HG03280 (cell line): ENCODE results near the gene NDC1.
"Not testable (repeated sequence)": the region's sequence is repeated elsewhere in the genome, so short reads cannot be mapped to it uniquely, and the experiment has no call there.

Source experiments
- ATAC-seq: cut with Tn5 transposase; IDR thresholded peaks from one replicate; pipeline ENCODE4 v1.9.1; 2021; ENCODE audit warnings: mild to moderate bottlenecking, moderate library complexity; ENCODE audit not compliant: unreplicated experiment

Gene NDC1

GRCh38 chr1:53837924-53838653 is at the start of gene NDC1:
Gene NDC1 (minus strand): TSS chr1:53838296. CDS start chr1:53838261, 35 bp downstream.
- ATAC-seq = peak; percentile 85

GRCh38 chr1:53883600-53883999 is 45.5 kb upstream of the NDC1 start:
- not testable (repeated sequence) for ATAC-seq

GRCh38 chr1:53881853-53882252 is 43.8 kb upstream of the NDC1 start:
- ATAC-seq = not testable (repeated sequence)

GRCh38 chr1:53878492-53879105 is 40.5 kb upstream of the NDC1 start:
- ATAC-seq = no peak

- ATAC-seq = not testable (repeated sequence)
Observed at GRCh38 chr1:53875150-53875549, 37.1 kb upstream of the NDC1 start.

GRCh38 chr1:53871773-53872484 is 33.8 kb upstream of the NDC1 start:
- ATAC-seq = no peak

- no peak for ATAC-seq
Observed at GRCh38 chr1:53871221-53871620, 33.1 kb upstream of the NDC1 start.

- no peak for ATAC-seq
Observed at GRCh38 chr1:53869454-53870117, 31.5 kb upstream of the NDC1 start.

- no peak for ATAC-seq
Observed at GRCh38 chr1:53868565-53868964, 30.5 kb upstream of the NDC1 start.

GRCh38 chr1:53862507-53862906 is 24.4 kb upstream of the NDC1 start:
- no peak for ATAC-seq

- ATAC-seq = peak; percentile 52
Observed at GRCh38 chr1:53860967-53861411, 22.9 kb upstream of the NDC1 start.

- ATAC-seq = no peak
Observed at GRCh38 chr1:53851571-53852285, 13.6 kb upstream of the NDC1 start.

- ATAC-seq = no peak
Observed at GRCh38 chr1:53850082-53850673, 12.1 kb upstream of the NDC1 start.

GRCh38 chr1:53847980-53848379 is 9.9 kb upstream of the NDC1 start:
- ATAC-seq = no peak

- ATAC-seq = no peak
Observed at GRCh38 chr1:53842347-53842746, 4.3 kb upstream of the NDC1 start.

GRCh38 chr1:53838654-53838974 is 518 bp upstream of the NDC1 start:
- no peak for ATAC-seq

- ATAC-seq = no peak
Observed at GRCh38 chr1:53837646-53837923, 511 bp downstream of the NDC1 start.

GRCh38 chr1:53835491-53835890 is 2.6 kb downstream of the NDC1 start:
- no peak for ATAC-seq

GRCh38 chr1:53834776-53835175 is 3.3 kb downstream of the NDC1 start:
- no peak for ATAC-seq

- no peak for ATAC-seq
Observed at GRCh38 chr1:53833393-53833792, 4.7 kb downstream of the NDC1 start.

- ATAC-seq = no peak
Observed at GRCh38 chr1:53826367-53826766, 11.7 kb downstream of the NDC1 start.
